Measurements from ENCODE around the gene CD6. TPM values are rescaled to one million over a fixed set of nuclear protein-coding genes. Genes with fewer than 3 reads are reported as not detected.

Gene CD6
- total RNA-seq, 1 donor from 2014 or later: 0.33 TPM

- Mint-ChIP-seq H3K27me3 (ENCODE audit: unreplicated experiment) (no peaks in the 10 kb centered on the region), H3K36me3 (ENCODE audit: low read depth, unreplicated experiment) (no peaks in the 10 kb centered on the region), H3K4me1 (ENCODE audit: unreplicated experiment) (peaks cover 4% of the 10 kb centered on the region), H3K9me3 (ENCODE audit: unreplicated experiment) (no peaks in the 10 kb centered on the region), H3K27ac (ENCODE audit: unreplicated experiment) (no peak overlapping the region), H3K4me3 (ENCODE audit: unreplicated experiment) (no peak overlapping the region)
- no peak for DNase-seq (ENCODE audit: low spot score)
- TF ChIP-seq CTCF (IDR thresholded peaks at IDR 0.05; ENCODE audit: unreplicated experiment): no peak
Measured at GRCh38 chr11:61034704-61035525, 63.4 kb downstream of the CD6 start.

- H3K9me3 Mint-ChIP-seq (ENCODE audit: unreplicated experiment): no peaks in the 10 kb centered on the region
- DNase-seq (ENCODE audit: low spot score): no peak
- no peak overlapping the region for H3K27ac Mint-ChIP-seq (ENCODE audit: unreplicated experiment)
- no peak overlapping the region for H3K4me3 Mint-ChIP-seq (ENCODE audit: unreplicated experiment)
- H3K36me3 Mint-ChIP-seq (ENCODE audit: low read depth, unreplicated experiment): no peaks in the 10 kb centered on the region
- no peaks in the 10 kb centered on the region for H3K27me3 Mint-ChIP-seq (ENCODE audit: unreplicated experiment)
- H3K4me1 Mint-ChIP-seq (ENCODE audit: unreplicated experiment): peaks cover 7% of the 10 kb centered on the region
- TF ChIP-seq CTCF (IDR thresholded peaks at IDR 0.05; ENCODE audit: unreplicated experiment): no peak
Measured at GRCh38 chr11:61035526-61035835, 64.0 kb downstream of the CD6 start.

GRCh38 chr11:61037441-61038093, 66.1 kb downstream of the CD6 start:
- Mint-ChIP-seq H3K4me3 (ENCODE audit: unreplicated experiment) (no peak overlapping the region), H3K4me1 (ENCODE audit: unreplicated experiment) (peaks cover 18% of the 10 kb centered on the region), H3K27me3 (ENCODE audit: unreplicated experiment) (peaks cover 5% of the 10 kb centered on the region), H3K9me3 (ENCODE audit: unreplicated experiment) (no peaks in the 10 kb centered on the region), H3K27ac (ENCODE audit: unreplicated experiment) (no peak overlapping the region), H3K36me3 (ENCODE audit: low read depth, unreplicated experiment) (no peaks in the 10 kb centered on the region)
- DNase-seq (ENCODE audit: low spot score): no peak
- TF ChIP-seq CTCF (IDR thresholded peaks at IDR 0.05; ENCODE audit: unreplicated experiment): no peak

GRCh38 chr11:61039916-61040315, 68.4 kb downstream of the CD6 start:
- DNase-seq (ENCODE audit: low spot score): no peak
- Mint-ChIP-seq H3K27ac (ENCODE audit: unreplicated experiment) (no peak overlapping the region), H3K27me3 (ENCODE audit: unreplicated experiment) (peaks cover 5% of the 10 kb centered on the region), H3K9me3 (ENCODE audit: unreplicated experiment) (no peaks in the 10 kb centered on the region), H3K4me3 (ENCODE audit: unreplicated experiment) (no peak overlapping the region), H3K36me3 (ENCODE audit: low read depth, unreplicated experiment) (no peaks in the 10 kb centered on the region), H3K4me1 (ENCODE audit: unreplicated experiment) (peaks cover 24% of the 10 kb centered on the region)
- no peak for TF ChIP-seq CTCF (IDR thresholded peaks at IDR 0.05; ENCODE audit: unreplicated experiment)
